ENCODE results near the gene VPS33A.

DNA sequence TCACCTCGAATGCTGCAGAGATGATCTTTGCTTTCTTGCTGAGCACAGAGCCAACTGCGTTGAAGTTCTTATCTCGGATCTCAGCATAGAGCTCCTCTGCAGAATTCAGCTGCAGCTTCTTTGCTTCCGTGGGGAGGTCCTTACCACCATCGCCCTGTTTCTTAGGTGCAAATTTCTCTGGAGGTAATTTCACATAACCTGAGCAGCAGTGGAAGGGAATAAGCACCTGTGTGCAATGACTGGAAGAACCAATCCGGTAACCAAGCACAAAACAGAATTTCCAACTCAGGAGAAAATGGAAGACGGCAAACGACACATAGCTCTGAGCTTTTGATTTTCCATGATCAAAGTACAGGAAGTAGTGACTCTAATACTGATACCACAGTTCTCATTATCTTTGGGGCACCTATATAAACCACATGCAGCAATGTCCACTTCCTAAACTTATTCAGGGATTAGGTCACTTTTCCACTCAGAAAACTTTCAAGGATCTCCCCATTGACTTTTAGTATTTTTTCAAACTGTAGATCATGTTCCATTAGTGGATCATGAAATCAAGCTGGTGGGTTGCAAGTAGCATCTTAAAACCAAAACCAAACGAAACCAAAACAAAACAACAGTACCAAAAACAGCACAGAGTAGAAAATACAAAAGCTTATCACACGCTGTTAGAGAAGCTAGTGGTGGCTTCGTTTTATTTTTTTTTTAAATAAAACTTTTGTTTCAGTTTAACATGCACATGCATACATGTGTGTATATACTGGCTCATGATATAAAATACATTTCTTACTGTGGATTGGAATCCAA lies 21.5 kb downstream of the VPS33A start:
- TF ChIP-seq EZH2 (IDR thresholded peaks at IDR 0.05; ENCODE audit: low read length) = no peak
- TF ChIP-seq, protein P1, sequence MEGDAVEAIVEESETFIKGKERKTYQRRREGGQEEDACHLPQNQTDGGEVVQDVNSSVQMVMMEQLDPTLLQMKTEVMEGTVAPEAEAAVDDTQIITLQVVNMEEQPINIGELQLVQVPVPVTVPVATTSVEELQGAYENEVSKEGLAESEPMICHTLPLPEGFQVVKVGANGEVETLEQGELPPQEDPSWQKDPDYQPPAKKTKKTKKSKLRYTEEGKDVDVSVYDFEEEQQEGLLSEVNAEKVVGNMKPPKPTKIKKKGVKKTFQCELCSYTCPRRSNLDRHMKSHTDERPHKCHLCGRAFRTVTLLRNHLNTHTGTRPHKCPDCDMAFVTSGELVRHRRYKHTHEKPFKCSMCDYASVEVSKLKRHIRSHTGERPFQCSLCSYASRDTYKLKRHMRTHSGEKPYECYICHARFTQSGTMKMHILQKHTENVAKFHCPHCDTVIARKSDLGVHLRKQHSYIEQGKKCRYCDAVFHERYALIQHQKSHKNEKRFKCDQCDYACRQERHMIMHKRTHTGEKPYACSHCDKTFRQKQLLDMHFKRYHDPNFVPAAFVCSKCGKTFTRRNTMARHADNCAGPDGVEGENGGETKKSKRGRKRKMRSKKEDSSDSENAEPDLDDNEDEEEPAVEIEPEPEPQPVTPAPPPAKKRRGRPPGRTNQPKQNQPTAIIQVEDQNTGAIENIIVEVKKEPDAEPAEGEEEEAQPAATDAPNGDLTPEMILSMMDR (optimal IDR thresholded peaks at IDR 0.05 in 1 of 3, IDR thresholded peaks at IDR 0.05 in 1 of 3, conservative IDR thresholded peaks at IDR 0.05 in 1 of 3; ENCODE audit: extremely low read depth in 1 of 3, insufficient read depth in 2 of 3, low read length in 3 of 3) = no peak

Data from keratinocyte (primary cell).